Body of pancreas (tissue), 4 donors: Measurements from ENCODE around the gene AGAP1.

Experiments
- POLR2A ChIP-seq, 3 donors: fragments of 450-650 bp; IDR thresholded peaks; one replicate each; pipeline ENCODE4 v1.6.1; 2016; ENCODE audit warnings: antibody characterized with exemption in 3 of 3, mild to moderate bottlenecking in 2 of 3
- TF ChIP-seq, protein P1 (sequence below), 7 experiments: fragments of 450-650 bp in 4 of 7; fragments of 200-600 bp in 3 of 7; sonication (generic) in 3 of 7; IDR thresholded peaks; one replicate each; pipeline ENCODE4 v1.5.1; 2016 to 2019; ENCODE audit warnings: antibody characterized with exemption in 7 of 7

DNA sequence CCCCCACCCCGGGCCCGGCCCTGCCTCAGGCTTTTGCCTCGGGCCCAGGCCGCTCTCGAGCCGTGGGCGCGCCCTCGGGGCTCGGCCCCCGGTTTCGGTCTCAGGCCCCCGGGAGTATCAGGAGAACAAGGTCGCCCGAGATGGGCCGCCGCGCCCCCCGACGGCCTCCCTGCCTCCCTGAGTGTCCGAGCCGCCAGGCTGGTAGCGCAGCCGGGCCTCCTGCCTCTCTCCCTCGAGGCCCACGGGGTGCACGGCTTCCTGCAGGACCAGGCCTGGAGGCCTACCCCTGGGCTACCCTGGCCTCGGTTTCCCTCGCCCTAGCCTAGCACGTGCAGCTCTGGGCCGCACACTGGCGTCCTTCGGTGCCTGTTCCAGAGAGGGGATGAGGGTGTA, 665.9 kb downstream of the AGAP1 start:
- TF ChIP-seq, protein P1, sequence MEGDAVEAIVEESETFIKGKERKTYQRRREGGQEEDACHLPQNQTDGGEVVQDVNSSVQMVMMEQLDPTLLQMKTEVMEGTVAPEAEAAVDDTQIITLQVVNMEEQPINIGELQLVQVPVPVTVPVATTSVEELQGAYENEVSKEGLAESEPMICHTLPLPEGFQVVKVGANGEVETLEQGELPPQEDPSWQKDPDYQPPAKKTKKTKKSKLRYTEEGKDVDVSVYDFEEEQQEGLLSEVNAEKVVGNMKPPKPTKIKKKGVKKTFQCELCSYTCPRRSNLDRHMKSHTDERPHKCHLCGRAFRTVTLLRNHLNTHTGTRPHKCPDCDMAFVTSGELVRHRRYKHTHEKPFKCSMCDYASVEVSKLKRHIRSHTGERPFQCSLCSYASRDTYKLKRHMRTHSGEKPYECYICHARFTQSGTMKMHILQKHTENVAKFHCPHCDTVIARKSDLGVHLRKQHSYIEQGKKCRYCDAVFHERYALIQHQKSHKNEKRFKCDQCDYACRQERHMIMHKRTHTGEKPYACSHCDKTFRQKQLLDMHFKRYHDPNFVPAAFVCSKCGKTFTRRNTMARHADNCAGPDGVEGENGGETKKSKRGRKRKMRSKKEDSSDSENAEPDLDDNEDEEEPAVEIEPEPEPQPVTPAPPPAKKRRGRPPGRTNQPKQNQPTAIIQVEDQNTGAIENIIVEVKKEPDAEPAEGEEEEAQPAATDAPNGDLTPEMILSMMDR (IDR thresholded peaks at IDR 0.05), result no peak
- TF ChIP-seq POLR2A (IDR thresholded peaks at IDR 0.05), result no peak
